Astrocyte of the cerebellum (primary cell): ENCODE results near the gene KLB.

Experiments
- DNase-seq: peaks from one replicate; pipeline ENCODE4 v3.0.0-alpha.2; 2011; ENCODE audit warnings: low read depth
- H3K4me3 ChIP-seq: 2 replicates; pipeline ENCODE4 v1.5.1; 2011; ENCODE audit warnings: mild to moderate bottlenecking, low read depth, low read length, moderate library complexity
- in situ Hi-C: cut with HindIII; loops from 2 replicates; pipeline ENCODE4 v1.10.0; 2017; ENCODE audit warnings: low sequenced_read_pairs
- TF ChIP-seq, protein P1 (sequence below): IDR thresholded peaks from 2 replicates; pipeline ENCODE4 v1.5.1; 2012; ENCODE audit warnings: low read length, low read depth, moderate library complexity, mild to moderate bottlenecking; ENCODE audit errors: missing control alignments

KLB gene

DNA sequence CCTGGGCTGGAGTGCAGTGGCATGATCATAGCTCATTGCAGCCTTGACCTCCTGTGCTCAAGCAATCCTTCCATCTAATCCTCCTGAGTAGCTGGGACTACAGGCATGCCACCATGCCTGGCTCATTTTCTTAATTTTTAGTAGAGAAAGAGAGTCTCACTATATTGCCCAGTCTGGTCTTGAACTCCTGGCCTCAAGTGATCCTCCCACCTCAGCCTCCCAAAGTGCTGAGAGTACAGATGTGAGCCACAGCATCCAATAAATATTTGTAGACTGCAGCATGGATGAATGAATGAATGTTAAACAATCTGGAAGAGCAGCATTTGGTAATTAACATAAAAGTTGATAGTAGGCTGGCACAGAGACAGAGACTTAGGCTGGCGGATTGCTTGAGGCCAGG is 20.0 kb downstream of the KLB start:
- TF ChIP-seq, protein P1, sequence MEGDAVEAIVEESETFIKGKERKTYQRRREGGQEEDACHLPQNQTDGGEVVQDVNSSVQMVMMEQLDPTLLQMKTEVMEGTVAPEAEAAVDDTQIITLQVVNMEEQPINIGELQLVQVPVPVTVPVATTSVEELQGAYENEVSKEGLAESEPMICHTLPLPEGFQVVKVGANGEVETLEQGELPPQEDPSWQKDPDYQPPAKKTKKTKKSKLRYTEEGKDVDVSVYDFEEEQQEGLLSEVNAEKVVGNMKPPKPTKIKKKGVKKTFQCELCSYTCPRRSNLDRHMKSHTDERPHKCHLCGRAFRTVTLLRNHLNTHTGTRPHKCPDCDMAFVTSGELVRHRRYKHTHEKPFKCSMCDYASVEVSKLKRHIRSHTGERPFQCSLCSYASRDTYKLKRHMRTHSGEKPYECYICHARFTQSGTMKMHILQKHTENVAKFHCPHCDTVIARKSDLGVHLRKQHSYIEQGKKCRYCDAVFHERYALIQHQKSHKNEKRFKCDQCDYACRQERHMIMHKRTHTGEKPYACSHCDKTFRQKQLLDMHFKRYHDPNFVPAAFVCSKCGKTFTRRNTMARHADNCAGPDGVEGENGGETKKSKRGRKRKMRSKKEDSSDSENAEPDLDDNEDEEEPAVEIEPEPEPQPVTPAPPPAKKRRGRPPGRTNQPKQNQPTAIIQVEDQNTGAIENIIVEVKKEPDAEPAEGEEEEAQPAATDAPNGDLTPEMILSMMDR: no peak
- DNase-seq: no peak
- no peak overlapping the region for H3K4me3 ChIP-seq
- in situ Hi-C loops: no loop called here

DNA sequence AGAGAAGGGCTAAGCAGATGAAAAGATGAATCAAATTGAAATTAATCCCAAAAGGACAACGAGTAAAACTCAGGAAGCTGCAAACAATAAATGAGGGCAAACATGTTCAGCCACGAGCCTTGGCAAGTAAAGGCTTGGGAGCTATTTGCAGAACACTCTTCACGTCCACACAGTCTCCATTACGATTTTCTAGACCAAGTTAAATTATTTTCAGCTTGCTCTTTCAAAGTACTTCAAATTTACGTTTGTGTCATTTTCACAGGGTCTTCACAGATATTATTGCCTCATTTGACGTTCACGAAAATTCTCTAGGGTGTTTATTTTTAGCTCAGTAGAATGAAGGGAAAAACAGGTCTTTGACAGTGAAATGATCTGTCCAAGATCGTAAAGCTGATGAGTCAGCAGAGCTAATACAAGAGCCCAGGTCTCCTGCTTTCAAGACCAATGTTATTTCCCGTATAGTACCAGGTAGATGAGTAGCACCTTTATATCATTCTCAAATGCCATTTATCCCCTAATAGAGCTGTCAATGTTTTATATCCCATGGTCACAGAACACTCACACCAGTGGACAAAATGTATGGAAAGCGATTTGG is 20.9 kb downstream of the KLB start:
- no peak overlapping the region for H3K4me3 ChIP-seq
- in situ Hi-C loops: no loop called here
- TF ChIP-seq, protein P1: no peak
- DNase-seq: no peak

DNA sequence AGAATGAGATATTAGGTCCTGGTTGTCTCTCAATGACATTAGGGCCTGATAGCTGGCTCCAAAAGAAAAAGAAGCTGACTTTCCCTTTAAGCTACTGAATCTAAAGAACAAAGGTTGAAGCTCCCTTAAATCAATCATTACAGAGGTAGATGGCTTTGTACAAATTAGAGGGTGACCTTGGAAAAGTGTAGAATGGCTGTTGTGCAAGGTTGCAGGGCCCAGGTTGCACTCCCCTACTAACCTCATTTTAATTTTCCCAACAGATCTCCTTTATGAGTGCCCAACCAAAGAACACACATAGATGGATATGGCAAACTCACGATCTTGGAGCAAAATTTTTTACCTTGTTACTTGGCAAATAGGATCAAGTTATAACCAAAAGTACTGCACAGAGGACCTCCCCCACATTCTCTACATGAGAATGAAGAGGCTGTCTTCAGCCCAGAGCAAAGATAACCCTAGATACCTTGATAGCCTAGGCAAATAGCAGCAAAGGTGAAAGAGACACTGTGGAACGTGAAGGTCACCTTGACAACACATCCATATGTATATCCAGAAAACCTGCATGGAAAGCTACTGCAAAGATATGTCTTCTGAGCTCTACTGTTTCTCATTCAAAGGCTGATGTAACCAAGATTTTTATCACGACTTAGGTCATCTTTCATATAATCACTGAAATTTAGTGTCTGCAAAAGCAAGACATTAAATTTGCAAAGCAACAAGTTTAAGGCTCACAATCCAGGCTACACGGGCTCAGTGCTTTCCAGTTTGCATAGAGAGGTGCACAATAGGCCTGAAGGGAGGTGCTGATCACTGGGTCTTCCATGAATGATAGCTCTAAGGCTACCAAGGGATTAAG is 23.0 kb downstream of the KLB start:
- in situ Hi-C loops: no loop called here
- H3K4me3 ChIP-seq: no peak overlapping the region
- TF ChIP-seq, protein P1: no peak
- no peak for DNase-seq

DNA sequence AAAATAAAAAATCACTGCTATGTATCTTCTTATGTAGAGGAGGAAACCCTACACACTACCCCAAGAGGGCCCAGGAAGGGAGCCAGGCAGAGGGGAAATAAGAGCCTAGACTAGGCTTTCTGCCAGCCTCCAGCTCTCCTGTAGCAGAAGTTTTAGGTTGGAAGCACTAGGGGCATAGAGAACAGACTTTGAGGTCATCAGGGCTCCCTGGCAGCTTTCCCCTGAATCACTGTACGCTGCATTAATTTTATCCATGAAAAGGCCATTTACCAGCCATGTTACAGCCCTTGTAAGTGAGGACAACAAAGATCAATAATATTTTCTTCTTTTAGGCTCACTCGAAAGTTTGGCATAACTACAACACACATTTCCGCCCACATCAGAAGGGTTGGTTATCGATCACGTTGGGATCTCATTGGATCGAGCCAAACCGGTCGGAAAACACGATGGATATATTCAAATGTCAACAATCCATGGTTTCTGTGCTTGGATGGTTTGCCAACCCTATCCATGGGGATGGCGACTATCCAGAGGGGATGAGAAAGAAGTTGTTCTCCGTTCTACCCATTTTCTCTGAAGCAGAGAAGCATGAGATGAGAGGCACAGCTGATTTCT is 27.3 kb downstream of the KLB start:
- TF ChIP-seq, protein P1: no peak
- DNase-seq: no peak
- in situ Hi-C loops: no loop called here
- no peak overlapping the region for H3K4me3 ChIP-seq

DNA sequence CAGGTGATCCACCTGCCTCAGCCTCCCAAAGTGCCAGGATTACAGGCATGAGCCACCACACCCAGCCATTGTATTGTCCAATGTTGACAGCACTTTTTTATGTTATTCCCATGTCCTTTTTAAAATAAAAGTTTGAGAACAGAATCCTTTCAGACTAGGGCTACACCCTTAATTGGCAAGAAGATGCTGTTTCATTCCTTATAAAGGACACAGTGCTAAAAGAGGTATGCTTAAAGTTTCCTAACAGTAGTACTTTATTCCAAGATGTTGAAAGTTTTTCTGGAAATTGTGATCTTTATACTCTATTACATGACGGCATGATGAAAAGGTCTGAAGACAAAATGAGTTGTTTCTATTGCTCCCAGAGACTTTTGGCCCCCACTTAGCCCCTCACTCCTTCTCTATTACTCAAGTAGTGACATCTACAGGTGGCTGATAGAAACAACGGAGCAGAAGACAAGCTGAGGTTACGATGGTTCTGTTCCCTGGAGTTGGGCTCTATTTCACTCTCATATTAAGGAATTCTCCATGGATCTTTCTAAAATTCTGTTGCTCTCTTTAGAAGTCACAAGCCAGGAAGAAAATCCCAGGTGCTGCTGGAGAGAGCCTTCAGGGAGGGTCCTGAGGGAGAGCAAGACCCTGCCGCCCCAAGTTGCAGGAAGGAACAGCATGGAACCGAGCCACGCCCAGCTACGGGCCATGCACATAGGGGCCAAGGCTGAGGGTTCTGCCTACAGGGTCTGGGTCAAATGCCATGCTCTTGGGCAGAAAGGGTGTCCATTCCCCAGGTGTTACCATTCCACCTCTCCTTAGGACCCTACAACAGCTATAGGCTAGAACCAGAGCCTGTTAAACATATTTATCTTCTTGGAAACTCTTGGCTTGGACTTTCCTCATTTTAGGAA is 29.2 kb downstream of the KLB start:
- no peak for DNase-seq
- in situ Hi-C loops: no loop called here
- H3K4me3 ChIP-seq: no peak overlapping the region
- TF ChIP-seq, protein P1: peak; percentile 9

DNA sequence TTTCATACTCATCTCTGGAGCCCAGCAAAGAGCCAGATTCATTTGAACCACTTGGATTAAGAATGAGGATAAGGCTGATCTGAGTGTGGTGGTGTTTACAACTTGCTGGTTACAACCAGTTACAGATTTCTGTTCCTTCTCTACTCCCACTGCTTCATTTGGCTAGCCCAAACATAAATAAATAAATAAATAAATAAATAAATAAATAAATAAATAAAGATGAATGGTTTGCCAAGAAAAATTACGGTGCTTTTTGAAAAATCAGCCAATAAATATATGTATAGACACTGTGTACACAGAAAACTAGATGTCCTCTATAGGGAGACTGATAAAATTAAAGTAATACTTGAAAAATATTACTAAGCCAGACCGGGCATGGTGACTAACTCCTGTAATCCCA is 34.9 kb downstream of the KLB start:
- H3K4me3 ChIP-seq: no peak overlapping the region
- TF ChIP-seq, protein P1: no peak
- in situ Hi-C loops: no loop called here
- DNase-seq: no peak
